Stimulated activated CD8-positive, alpha-beta memory T cell treated with anti-CD3 and anti-CD28 coated beads, Interleukin-12 subunit alpha, Interleukin-12 subunit beta, amount 100 ng/mL, for 24 hours (primary cell): ENCODE results near the gene KLF15.

Source experiments
- DNase-seq: peaks from one replicate; pipeline ENCODE4 v3.0.0-alpha.2; 2020; ENCODE audit errors: extremely low read depth

Gene KLF15

DNA sequence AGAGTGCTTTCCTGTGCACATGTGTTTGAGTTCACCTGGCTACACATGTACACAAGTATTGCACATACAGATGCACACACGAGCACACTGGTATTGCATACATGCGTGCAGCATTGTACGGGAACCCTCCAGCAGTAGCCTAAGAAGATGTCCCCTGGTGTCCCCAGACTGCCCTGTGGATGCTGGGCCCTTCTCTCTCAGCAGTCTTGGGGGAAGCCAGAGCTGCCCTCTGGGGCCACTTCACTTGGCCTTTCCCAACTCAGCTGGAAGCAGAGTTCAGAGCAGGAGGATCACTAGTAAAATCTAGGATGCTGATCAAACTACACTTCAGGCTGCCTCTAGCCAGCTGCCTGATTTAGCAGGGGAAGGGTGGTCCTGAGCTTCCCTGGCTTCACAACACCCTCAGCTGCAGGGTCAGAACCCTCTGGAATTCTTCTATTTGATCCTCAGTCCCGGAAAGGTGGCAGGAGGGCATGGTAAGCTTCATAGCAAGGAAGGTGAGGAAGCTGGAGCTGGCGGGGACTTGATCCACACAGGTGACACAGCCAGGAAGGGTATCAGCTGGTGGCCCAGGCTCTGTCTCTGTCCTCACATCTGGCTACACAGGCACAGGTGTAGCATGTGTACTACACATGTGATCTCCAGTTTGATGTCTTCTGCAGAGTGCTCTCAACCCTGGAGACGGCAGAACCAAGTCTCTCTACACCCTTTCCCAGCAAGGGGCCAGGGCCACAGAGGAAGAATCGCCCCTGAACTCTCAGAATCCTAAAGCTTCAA, 36.5 kb downstream of the KLF15 start:
- DNase-seq = no peak

DNA sequence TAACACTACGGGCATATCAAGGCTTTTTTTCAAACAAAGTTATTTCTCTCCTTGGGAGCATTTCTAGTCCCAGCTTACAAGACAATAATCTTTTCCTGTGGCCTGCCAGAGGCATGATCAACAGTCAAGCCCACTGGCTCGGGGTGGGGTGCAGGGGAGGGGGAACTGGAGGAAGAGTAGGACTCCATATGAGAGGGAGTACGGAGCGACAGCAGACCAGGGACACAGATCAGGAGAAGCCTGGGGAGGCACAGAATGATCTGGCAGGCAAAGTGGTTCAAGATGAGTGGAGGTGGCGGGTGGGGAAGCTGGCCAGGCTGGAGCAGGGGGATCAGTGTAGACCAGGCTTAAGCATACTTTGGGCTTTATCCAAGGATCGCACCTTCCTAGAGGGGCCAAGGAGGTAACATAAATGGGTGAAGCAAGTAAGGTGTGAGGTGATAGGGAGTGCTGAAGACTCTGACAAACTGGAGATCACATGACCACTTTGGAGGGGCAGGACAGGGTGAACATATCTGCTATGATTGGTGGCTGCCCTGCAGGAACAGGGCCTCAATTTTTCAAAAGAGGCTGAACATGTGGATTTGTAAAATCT, 37.4 kb downstream of the KLF15 start:
- DNase-seq = no peak

DNA sequence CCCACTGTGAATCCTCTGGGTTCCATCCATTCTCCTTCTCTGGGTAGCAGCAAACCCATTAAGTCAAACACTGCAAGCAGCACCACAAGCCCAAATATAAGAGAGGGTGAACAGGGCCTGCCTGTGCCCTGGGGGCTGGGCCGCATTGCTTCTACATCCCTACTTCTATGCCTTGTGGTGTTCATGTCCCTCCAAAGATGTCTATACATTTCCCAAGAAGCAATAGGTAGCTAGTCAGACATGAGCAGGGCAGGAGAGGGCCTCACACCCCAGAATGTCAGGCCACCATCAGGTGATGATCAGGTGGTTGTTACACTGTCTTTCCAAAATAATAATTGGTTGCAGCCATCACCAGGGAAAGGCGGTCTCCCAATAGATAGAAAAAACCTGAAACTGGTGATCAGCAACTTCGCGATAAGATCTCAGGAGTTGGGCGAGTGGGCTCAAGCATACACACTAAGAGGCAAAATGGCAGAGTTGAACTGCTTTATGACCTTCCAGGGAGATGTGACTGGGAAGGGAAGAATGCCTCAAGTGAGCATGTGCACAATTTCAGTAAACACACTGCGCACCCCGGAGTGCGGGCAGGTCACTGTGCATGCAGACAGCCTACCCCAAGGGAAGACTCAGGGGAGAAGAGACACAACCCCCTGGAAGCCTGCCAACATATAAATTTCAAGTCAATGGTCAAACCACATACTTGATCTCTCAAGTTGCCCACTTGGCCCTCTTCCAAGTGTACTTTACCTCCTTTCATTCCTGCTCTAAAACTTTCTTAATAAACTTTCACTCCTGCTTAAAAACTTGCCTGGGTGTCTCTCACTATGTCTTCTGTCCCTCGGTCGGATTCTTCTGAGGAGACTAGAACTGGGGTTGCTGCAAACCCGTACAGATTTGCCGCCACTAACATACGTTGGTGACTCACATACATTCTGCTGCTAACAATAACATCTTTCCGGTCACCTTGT, 39.9 kb downstream of the KLF15 start:
- DNase-seq = no peak

DNA sequence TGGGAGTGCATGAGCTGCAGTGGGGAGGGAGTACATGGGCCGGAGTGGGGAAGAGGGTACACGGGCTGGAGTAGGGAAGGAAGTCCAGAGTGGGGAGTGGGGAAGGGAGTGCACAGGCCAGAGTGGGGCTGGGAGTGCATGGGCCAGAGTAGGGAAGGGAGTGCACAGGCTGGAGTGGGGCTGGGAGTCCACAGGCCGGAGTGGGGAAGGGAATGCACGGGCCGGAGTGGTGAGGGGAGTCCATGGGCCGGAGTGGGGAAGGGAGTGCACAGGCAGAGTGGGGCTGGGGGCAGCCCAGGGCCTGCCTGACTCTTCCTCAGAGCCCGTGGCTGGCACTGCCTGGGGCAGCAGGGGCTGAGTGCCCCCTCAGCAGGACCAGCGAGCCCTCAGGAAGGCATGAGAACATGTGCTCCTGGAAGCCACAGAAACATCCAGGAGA, 40.7 kb downstream of the KLF15 start:
- no peak for DNase-seq

DNA sequence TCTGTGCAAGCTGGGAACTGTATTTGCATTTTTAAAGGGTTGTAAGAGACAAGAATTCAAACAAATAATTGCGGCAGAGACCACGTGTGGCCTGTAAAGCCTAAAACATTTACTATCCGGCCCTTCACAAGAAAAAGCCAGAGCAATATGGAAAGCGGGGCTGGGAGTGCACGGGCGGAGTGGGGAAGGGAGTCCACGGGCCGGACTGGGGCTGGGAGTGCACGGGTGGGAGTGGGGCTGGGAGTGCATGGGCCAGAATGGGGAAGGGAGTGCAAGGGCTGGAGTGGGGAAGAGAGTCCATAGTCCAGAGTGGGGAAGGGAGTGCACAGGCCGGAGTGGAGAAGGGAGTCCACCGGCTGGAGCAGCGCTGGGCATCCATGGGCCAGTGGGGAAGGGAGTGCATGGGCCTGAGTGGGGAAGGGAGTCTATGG, 41.2 kb downstream of the KLF15 start:
- DNase-seq = no peak

DNA sequence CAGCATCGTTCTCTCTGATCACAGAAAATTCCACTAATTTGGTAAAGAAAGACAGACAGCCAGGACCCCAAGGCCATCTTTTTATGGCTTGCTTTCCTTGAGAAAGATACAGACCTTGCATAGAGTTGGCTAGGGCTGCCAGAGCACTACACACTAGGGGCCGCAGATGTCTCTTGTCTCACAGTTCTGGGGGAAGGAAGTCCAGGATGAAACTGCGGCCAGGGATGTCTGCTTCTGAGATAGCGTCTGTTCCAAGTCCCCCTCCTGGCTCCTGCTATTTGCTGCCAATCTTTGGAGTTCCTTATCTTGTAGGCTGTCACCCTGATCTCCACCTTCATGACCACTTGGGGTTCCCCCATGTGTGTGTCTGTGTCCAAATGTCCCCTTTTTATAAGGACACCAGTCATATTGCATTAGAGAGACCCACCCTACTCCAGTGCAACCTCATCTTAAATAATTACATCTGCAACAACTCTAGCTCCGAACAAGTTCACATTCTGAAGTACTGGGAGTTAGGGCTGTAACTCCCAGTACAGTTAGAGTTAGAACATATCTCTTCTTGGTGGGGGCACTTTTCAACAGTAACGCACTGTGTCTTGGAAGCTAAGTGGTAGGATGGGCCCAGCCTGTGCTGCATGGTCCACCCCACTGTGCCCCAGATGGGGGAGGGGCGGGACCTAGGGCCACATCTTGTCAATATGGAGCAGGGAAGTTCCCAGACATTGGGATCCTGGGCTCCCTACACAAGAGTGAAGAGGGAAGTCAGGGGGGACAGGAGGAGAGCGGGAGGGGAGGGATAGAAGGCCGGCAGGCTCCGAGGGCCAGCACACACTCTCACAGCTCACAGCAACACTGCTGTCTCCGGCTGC, 42.2 kb downstream of the KLF15 start:
- DNase-seq = no peak

DNA sequence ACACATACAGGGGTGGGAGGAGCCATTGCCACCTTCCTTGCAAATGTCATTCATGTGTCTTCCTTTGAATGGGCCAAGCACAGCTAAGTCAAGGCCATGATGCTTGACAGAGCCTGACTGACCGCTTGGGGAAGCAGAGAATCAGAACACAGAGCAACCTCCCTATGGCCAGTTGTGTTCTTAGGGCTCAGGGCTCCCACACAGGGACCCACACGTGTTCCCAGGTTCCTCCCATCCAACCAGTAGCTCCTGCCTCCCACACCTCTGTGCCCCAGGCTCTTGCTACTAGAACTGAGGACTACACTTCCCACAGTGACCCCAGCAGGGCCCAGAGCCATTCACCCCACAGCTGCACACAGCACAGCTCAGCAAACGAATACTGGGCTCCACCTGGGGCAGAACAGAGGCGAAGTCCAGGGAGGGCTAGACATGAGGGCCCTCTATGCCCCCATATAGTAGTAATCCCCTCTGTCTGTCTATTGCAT, 42.9 kb downstream of the KLF15 start:
- no peak for DNase-seq

DNA sequence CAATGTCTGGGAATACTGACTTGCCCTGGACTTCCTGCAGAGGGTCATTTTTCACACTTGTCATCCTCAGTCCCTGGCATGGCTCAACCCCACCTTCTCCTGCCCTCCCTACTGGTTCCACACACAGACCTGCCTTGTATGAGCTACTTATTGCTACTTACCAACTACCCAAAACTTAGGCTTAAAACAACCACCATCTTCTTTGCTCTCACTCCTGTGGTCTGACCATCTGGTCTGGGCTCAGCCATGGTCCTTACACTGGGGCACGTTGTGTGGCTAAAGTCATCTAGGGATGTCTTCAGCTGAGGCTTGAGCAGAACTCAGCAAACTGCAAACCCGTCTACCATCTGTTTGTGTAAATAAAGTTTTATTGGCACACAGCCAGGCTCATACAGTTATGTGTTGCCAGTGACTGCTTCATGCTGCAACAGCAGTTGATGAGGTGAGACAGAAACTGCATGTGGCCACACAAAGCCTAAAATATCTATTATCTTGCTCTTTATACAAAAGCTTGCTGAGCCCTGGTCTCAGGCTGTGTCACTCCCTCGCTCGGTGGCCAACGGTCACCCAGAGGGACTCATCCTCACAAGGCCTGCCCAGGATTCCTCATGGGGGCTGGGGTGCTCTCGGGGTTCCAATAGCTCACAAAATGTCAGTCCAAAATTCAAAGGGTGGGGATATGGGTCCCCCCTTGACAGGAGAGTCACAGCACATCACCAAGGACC, 43.5 kb downstream of the KLF15 start:
- no peak for DNase-seq

DNA sequence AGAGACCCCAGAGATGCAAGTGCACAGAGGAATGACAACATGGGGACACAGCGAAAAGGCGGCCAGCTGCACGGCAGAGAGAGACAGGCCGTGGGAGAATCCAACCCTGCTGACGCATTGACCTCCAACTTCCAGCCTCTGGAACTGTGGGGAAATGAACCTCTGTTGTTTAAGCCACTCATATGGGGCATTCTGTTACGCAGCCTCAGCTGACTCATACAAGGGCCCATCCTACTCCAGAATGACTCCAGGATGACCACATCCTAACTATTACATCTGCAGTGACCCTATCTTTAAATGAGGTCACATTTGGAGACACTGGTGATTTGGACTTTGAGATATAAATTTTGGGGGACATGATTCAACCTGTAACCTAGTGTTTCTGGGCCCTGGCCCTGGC, 44.0 kb downstream of the KLF15 start:
- no peak for DNase-seq

DNA sequence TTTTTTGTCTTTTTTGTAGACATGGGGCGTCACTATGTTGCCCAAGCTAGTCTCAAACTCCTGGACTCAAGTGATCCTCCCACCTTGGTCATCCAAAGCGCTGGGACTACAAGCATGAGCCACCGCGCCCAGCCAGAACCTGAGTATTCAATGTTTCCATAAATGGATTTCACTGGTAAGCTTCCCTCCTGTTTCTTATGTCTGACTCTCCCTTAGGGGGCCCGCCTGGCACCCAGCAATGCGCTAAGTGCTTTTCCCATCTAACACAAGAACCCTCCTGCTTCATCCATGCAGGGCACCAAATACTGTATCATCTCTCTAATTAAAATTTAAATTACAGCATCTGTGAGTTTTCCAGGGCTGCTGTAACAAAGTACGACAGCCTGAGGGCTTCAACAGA, 44.9 kb downstream of the KLF15 start:
- no peak for DNase-seq

DNA sequence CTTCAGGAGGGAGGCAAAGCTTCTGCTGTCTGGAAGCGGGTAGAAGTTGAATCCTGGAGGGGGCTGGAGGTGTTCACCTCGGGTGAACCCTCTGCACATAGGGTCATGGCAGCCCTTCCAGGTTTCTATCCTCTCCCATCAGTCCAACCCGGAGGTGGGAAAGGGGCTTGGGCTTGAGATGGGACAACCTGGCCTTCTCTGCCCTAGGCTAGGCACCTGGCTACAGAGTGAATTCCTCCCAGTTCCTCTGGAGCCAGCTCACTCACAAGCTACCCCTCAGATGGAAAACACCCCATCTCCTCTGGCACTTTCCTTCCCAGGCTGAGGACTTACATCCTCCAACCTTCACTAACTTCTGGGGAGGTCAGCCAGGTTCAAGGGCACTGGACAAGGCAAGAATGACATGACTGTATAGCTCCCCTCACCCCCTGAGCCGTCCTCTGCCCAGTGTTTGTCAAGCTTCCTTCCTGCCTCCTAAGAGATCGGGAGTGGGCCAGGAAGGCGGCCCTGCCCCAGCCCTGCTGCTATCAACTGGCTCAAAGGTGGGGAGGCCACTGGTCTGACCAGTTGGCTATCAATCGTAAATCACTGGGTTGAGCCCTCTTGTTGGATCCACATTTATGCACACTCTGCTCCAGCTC, 45.8 kb downstream of the KLF15 start:
- DNase-seq = no peak

DNA sequence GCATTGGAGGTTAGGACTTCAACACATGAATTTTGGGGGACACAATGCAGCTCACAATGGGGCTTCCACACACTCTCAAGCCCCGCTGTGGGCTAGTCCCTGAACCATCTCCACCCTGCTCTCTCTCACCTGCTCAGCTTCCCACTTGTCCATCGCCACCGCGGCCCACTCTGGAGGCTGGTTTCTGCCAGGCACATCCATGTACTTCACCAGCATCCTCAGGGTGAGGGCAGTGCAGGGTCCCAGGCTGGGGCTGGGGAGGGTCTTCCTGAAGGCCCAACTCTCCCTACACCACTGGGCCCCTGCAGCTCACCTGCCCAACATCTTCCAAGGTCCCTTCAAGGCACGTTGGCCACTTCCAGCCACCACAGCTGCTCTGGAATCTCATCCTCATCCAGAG, 46.4 kb downstream of the KLF15 start:
- DNase-seq = no peak

DNA sequence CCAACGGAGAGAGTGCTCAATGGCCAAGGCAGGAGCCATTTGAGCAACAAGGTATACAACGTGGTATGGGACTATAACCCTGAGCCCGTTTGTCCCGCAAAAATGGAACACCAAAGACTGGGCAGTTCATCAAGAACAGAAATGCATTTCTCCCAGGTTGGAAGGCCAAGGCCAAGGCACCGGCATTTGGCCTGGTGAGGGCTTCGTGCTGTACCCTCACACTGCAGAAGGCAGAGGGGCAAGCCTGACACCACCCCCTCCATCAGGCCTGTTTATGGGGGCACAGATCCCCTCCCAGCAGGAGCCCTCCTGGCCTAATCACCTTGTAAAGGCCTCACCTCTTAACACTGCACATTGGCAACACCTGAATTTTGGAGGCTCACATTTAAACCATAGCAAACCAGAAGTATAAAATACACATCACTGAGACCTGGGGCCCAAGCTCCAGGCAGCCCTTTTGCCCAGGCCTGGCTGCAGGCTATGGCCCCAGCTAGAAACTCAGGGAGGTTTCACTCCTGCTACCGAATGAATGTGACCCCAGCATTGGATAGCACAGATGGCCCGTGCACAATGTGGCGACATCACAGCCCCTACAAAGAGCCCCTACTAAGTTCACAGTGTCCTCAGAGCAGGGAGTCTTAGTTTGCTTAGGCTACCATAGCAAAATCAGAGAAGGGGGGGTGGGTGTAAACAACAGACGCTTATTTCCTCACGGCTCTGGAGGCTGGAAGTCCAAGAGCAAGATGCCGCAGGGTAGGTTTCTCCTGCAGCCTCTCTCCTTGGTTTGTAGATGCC, 47.1 kb downstream of the KLF15 start:
- DNase-seq = no peak

DNA sequence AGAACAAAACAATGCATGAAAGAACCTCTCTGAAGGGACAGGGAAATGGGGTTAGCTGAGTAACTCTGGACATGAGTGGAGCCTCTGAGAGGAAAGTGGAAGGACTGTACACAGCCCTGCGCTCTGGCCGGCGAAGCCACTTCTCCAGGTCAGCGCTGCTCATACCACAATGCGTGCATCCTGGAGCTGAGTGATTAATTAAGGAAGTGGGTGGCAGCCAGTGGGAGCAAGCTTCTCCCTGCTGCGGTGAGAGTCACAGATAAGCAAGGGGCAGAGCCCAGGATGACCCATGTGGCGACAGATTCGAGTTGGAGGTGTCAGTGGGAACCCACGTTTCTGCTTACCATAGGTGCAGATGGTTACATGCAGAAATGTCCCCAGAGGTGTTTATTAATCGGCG, 48.0 kb downstream of the KLF15 start:
- no peak for DNase-seq

DNA sequence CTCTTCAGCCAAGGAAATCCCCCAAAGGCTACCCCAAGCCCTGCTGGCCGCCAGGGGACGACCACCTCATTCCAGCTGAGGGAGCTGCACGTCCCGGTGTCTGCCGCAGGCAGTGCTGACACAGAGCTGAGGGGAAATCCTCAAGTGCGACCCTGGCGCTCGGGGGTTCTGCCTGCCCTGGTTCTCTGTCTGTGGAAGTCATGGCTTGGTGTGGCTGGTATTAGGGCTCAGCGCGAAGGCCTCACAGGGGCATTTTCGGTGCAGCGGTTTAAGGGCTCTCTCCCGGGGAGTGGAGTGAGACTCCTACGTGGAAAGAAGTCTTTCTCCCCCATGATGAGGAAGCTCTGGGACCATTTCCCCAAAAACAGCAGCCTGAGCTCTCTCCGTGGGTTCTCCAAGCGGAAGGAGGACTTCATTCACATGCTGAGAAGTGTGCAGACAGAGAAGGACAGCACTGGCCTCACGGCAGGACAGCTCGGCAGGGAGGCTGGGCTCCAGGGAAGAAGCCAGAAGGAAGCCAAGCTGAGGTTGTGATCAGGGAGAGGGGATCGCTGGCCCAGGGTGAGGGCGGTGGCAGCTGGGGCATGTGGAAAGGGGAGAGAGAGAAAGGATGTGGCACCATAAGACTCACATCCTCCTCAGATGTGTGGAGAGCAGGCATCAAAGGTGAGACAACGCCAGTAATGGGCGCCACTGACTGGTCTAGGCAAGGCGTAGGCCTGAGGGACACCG, 48.6 kb downstream of the KLF15 start:
- DNase-seq = no peak

DNA sequence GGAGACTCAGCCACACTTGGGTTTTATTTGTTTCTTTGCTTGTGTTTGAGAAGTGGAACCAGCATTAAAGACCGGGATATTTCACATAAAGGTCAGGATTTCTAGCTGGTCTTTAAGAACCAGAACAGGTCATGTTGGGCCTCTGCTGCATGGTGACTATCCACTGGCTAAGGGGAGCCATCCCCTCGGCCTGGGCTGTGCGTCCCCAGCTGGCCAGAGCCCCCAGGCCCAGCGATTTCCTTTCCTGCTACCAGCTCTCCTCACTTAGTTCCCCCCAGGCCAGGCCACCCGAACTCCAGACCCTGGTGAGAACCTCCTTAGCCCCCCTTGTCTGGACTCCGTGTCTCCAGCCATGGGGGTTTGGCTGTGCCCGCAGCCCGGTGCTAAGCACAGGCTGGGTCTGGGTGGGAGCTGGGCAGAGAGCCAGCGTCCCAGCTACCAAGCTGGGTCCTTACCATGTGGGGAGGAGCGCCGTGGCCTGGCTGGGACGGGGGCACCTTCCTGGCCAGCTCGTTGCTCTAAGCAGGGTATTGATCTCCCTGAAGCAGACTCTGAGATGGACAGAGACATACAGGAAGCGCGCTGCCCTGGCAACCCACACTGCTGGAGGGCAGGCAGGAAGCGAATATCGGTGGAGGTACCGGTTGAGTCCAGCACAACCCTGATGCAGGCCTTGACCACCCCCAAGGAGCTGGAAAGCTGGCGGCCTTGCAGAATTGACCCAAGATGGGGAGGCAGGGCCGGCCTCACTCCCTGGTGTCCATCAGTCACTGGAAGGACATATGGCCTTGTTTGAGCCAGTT, 49.4 kb downstream of the KLF15 start:
- no peak for DNase-seq

DNA sequence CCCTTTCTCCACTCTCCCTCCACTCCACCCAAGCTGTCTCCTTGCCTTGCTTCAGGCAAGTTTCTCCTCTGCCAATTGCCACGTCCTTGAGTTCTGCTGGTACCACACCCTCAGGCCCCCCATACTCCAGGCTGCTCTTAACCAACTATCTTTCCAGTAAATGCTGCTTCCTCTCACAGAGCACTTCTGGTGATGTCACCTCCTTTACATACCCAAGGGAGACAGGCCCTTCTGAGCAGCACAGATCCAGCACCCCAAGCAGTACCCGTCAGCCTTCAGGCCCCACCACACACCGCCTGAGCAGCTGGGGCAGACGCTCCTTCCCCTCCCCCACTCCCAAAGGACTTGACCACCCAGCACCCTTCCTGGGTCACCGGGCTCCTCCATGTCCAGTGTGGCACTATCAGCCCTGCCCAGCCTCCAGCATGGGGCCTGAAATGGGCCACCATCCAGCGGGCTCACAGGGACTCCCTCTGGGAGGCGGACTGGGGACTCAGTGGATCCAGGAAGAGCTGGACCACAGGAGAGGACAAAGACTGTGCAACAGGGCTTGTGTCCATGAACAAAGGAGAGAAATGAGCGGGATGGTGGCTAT, 50.2 kb downstream of the KLF15 start:
- no peak for DNase-seq
